ENCODE results near the gene OSBP.

- TF ChIP-seq ATF3 (IDR thresholded peaks at IDR 0.05) (no peak), CTCF (IDR thresholded peaks at IDR 0.05; ENCODE audit: low read depth, low read length, missing input control) (no peak), REST (IDR thresholded peaks at IDR 0.05) (no peak), MAX (IDR thresholded peaks at IDR 0.05) (no peak), RAD21 (IDR thresholded peaks at IDR 0.05) (no peak), FOXA1 (IDR thresholded peaks at IDR 0.05) (no peak), GABPA (IDR thresholded peaks at IDR 0.05 in 1 of 2, conservative IDR thresholded peaks at IDR 0.05 in 1 of 2) (no peak)
These were observed 58.6 kb downstream of the OSBP start for GRCh38 chr11:59556917-59557348.
